ENCODE data around the gene XPA.

The XPA gene

GRCh38 chr9:97673922-97674321 lies 23.2 kb downstream of the XPA start:
- Histone ChIP-seq H3K9me3 (ENCODE audit: control insufficient read depth, insufficient read depth, low read length) (no peaks in the 10 kb centered on the region), H3K9ac (ENCODE audit: low read depth, low read length) (no peak overlapping the region), H3K27ac (ENCODE audit: low read depth, low read length) (no peak overlapping the region), H3K36me3 (ENCODE audit: control insufficient read depth, insufficient read depth, low read length) (peaks cover 80% of the 10 kb centered on the region), H3K27me3 (ENCODE audit: control insufficient read depth, insufficient read depth, low read length) (no peaks in the 10 kb centered on the region), H3K4me3 (ENCODE audit: low read depth, low read length) (no peak overlapping the region), H3K4me1 (ENCODE audit: control insufficient read depth, insufficient read depth, low read length) (no peaks in the 10 kb centered on the region)

DNA sequence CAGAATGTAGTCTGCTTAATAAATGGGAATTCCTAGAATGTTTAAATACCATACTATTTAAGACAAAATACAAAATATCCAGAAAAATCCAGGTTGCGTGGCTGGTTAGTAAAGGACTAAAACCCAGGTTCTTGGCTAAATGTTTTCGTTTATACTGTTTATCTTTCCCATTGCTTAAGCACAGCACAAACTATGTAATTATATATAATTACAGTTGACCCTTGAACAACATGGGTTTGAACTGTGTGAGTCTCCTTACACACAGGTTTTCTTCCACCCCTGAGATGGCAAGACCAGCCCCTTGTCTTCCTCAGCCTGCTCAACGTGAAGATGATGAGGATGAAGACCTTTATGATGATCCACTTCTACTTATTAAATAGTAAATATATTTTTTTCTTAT lies 24.7 kb downstream of the XPA start:
- Histone ChIP-seq H3K4me1 (ENCODE audit: control insufficient read depth, insufficient read depth, low read length) (no peaks in the 10 kb centered on the region), H3K27ac (ENCODE audit: low read depth, low read length) (no peak overlapping the region), H3K36me3 (ENCODE audit: control insufficient read depth, insufficient read depth, low read length) (peaks cover 95% of the 10 kb centered on the region), H3K27me3 (ENCODE audit: control insufficient read depth, insufficient read depth, low read length) (no peaks in the 10 kb centered on the region), H3K9me3 (ENCODE audit: control insufficient read depth, insufficient read depth, low read length) (no peaks in the 10 kb centered on the region), H3K4me3 (ENCODE audit: low read depth, low read length) (no peak overlapping the region), H3K9ac (ENCODE audit: low read depth, low read length) (no peak overlapping the region)

- H3K36me3 ChIP-seq (ENCODE audit: control insufficient read depth, insufficient read depth, low read length), result peaks cover 99% of the 10 kb centered on the region
These were observed 26.6 kb downstream of the XPA start for GRCh38 chr9:97670586-97670985.

DNA sequence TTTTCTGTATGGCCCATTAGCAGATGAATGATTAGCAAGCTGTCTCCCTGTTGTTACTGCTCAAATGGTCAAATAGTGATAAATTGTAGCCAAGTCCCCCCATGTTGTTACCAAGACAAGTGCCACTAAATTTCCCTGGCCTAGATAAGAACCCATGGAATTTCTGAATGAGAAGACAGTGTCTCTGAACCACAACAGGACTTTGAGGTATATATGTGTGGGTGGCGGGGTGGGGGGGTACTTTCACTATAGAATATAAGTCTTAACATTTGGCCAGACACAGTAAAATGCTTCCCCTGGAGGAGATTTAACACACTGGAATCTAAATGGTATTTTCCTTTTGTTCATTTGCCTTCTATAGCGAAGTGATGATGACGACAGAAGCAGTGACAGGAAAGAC lies 28.7 kb downstream of the XPA start:
- no peaks in the 10 kb centered on the region for H3K9me3 ChIP-seq (ENCODE audit: control insufficient read depth, insufficient read depth, low read length)
- H3K9ac ChIP-seq (ENCODE audit: low read depth, low read length), result no peak overlapping the region
- H3K27me3 ChIP-seq (ENCODE audit: control insufficient read depth, insufficient read depth, low read length), result no peaks in the 10 kb centered on the region
- H3K4me1 ChIP-seq (ENCODE audit: control insufficient read depth, insufficient read depth, low read length), result no peaks in the 10 kb centered on the region
- H3K27ac ChIP-seq (ENCODE audit: low read depth, low read length), result no peak overlapping the region
- peaks cover 97% of the 10 kb centered on the region for H3K36me3 ChIP-seq (ENCODE audit: control insufficient read depth, insufficient read depth, low read length)
- H3K4me3 ChIP-seq (ENCODE audit: low read depth, low read length), result no peak overlapping the region

More at GRCh38 chr9:97670586-97670985, 26.6 kb downstream of the XPA start:
- H3K4me3 ChIP-seq (ENCODE audit: low read depth, low read length), result no peak overlapping the region
- no peaks in the 10 kb centered on the region for H3K27me3 ChIP-seq (ENCODE audit: control insufficient read depth, insufficient read depth, low read length)
- H3K4me1 ChIP-seq (ENCODE audit: control insufficient read depth, insufficient read depth, low read length), result no peaks in the 10 kb centered on the region
- no peak overlapping the region for H3K27ac ChIP-seq (ENCODE audit: low read depth, low read length)
- H3K9me3 ChIP-seq (ENCODE audit: control insufficient read depth, insufficient read depth, low read length), result no peaks in the 10 kb centered on the region
- no peak overlapping the region for H3K9ac ChIP-seq (ENCODE audit: low read depth, low read length)

DNA sequence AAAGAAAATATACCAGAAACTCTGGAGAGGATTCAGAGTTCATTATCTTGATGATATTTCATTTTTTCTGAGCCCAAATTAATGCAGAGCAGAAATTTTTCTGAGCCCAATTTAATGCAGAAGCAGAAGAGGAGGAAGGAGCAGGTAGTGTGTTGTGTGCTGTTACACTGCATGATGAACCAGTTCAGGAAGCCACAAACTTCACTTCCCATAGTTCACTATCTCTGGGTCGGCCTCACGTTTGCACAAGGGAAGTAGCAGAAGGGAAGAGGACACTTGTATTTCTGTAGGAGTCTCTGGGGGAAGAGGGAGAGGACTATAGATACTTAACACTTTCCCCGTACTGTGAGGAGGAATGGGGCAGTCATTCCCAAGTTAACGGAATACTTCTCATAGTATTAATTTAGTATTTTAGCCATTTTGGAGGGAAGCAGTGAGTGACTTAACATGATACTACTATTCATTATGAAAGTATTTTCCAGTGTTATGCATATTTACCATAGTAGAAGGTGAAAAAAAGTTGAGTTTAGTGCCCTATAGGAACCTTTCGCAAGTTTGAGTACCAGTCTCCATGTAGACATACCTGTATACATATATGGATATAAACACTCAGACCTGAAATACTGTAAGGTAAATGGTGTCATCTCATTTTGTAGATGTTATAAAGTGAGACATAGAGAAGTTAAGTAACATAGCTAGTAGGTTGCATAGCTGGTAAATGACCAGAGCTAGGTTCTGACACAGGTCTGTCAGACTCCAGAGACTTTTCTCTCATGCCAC lies 30.0 kb downstream of the XPA start:
- Histone ChIP-seq H3K9me3 (ENCODE audit: control insufficient read depth, insufficient read depth, low read length) (no peaks in the 10 kb centered on the region), H3K27ac (ENCODE audit: low read depth, low read length) (no peak overlapping the region), H3K36me3 (ENCODE audit: control insufficient read depth, insufficient read depth, low read length) (peaks cover 96% of the 10 kb centered on the region), H3K27me3 (ENCODE audit: control insufficient read depth, insufficient read depth, low read length) (no peaks in the 10 kb centered on the region), H3K4me3 (ENCODE audit: low read depth, low read length) (no peak overlapping the region), H3K4me1 (ENCODE audit: control insufficient read depth, insufficient read depth, low read length) (no peaks in the 10 kb centered on the region), H3K9ac (ENCODE audit: low read depth, low read length) (no peak overlapping the region)

- Histone ChIP-seq H3K4me3 (ENCODE audit: low read depth, low read length) (no peak overlapping the region), H3K36me3 (ENCODE audit: control insufficient read depth, insufficient read depth, low read length) (peaks cover 96% of the 10 kb centered on the region), H3K27me3 (ENCODE audit: control insufficient read depth, insufficient read depth, low read length) (no peaks in the 10 kb centered on the region), H3K9me3 (ENCODE audit: control insufficient read depth, insufficient read depth, low read length) (no peaks in the 10 kb centered on the region), H3K4me1 (ENCODE audit: control insufficient read depth, insufficient read depth, low read length) (no peaks in the 10 kb centered on the region), H3K27ac (ENCODE audit: low read depth, low read length) (no peak overlapping the region), H3K9ac (ENCODE audit: low read depth, low read length) (no peak overlapping the region)
These were observed 31.4 kb downstream of the XPA start for GRCh38 chr9:97665742-97666141.

GRCh38 chr9:97660847-97661246 lies 36.3 kb downstream of the XPA start:
- H3K4me1 ChIP-seq (ENCODE audit: control insufficient read depth, insufficient read depth, low read length), result no peaks in the 10 kb centered on the region
- H3K9me3 ChIP-seq (ENCODE audit: control insufficient read depth, insufficient read depth, low read length), result no peaks in the 10 kb centered on the region
- no peak overlapping the region for H3K27ac ChIP-seq (ENCODE audit: low read depth, low read length)
- no peaks in the 10 kb centered on the region for H3K27me3 ChIP-seq (ENCODE audit: control insufficient read depth, insufficient read depth, low read length)
- peaks cover 94% of the 10 kb centered on the region for H3K36me3 ChIP-seq (ENCODE audit: control insufficient read depth, insufficient read depth, low read length)
- H3K9ac ChIP-seq (ENCODE audit: low read depth, low read length), result no peak overlapping the region
- H3K4me3 ChIP-seq (ENCODE audit: low read depth, low read length), result no peak overlapping the region

- Histone ChIP-seq H3K36me3 (ENCODE audit: control insufficient read depth, insufficient read depth, low read length) (peaks cover 95% of the 10 kb centered on the region), H3K27ac (ENCODE audit: low read depth, low read length) (no peak overlapping the region), H3K27me3 (ENCODE audit: control insufficient read depth, insufficient read depth, low read length) (no peaks in the 10 kb centered on the region), H3K9me3 (ENCODE audit: control insufficient read depth, insufficient read depth, low read length) (no peaks in the 10 kb centered on the region), H3K4me1 (ENCODE audit: control insufficient read depth, insufficient read depth, low read length) (no peaks in the 10 kb centered on the region), H3K9ac (ENCODE audit: low read depth, low read length) (no peak overlapping the region), H3K4me3 (ENCODE audit: low read depth, low read length) (no peak overlapping the region)
These were observed 36.8 kb downstream of the XPA start for GRCh38 chr9:97660340-97660739.

DNA sequence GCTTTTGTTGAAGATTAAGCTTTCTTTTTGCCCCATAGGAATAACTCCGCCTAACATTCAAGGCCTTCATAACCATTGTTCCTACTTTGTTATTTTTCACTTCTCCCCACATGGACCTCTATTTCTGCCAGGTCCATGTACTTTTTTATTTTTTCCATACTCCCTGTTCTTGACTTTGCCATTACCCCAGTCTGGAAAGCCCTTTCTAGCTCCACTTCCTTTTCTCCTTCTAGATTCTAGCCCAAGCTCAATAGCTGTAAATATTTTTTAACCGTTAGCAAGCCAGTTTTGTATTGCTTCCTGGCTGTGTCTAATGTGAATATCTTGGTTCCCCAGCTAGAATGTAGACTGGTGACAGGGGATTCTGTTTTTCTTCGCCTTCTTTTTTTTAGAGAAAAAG lies 37.4 kb downstream of the XPA start:
- H3K4me1 ChIP-seq (ENCODE audit: control insufficient read depth, insufficient read depth, low read length), result no peaks in the 10 kb centered on the region
- no peak overlapping the region for H3K4me3 ChIP-seq (ENCODE audit: low read depth, low read length)
- H3K27ac ChIP-seq (ENCODE audit: low read depth, low read length), result no peak overlapping the region
- H3K27me3 ChIP-seq (ENCODE audit: control insufficient read depth, insufficient read depth, low read length), result no peaks in the 10 kb centered on the region
- H3K36me3 ChIP-seq (ENCODE audit: control insufficient read depth, insufficient read depth, low read length), result peaks cover 95% of the 10 kb centered on the region
- H3K9me3 ChIP-seq (ENCODE audit: control insufficient read depth, insufficient read depth, low read length), result no peaks in the 10 kb centered on the region
- H3K9ac ChIP-seq (ENCODE audit: low read depth, low read length), result no peak overlapping the region

DNA sequence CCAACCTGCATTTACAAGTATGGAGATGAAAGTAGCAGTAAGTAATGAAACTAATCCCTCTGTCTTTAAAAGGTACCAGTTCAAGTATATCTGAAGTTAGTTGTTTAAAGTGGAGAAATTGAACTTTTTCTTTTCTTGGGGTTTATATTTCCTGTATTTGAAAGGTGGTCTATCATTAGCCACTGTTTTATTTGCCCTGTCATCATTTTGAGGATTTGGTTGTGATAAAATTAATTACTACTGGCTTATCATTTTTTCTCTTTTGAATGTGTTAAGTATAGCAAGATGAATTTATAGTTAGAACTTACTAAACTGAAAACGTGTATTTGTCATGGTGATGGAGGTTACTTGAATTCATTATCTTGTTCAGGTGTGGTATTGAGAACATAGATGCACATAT lies 38.4 kb downstream of the XPA start:
- Histone ChIP-seq H3K27ac (ENCODE audit: low read depth, low read length) (no peak overlapping the region), H3K27me3 (ENCODE audit: control insufficient read depth, insufficient read depth, low read length) (no peaks in the 10 kb centered on the region), H3K4me1 (ENCODE audit: control insufficient read depth, insufficient read depth, low read length) (no peaks in the 10 kb centered on the region), H3K36me3 (ENCODE audit: control insufficient read depth, insufficient read depth, low read length) (peaks cover 95% of the 10 kb centered on the region), H3K9ac (ENCODE audit: low read depth, low read length) (no peak overlapping the region), H3K4me3 (ENCODE audit: low read depth, low read length) (no peak overlapping the region), H3K9me3 (ENCODE audit: control insufficient read depth, insufficient read depth, low read length) (no peaks in the 10 kb centered on the region)

DNA sequence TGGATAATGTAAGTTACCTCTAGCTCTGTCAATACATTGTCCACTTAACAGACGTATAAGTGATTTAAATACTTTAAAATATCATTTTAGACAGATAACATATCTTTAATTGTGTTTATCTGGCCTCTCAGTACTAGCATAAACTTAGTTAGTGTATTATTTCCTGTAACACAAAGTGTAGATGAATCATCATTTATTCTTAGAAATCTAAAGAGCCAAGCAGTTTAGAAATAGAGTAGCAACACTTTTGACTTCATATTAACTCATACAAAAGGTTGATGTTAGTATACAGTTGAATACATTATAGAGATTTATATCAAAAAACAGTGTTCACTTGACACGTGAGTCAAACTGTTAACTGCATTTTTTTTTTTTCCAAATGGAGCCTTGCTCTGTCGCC lies 45.5 kb downstream of the XPA start:
- Histone ChIP-seq H3K27ac (ENCODE audit: low read depth, low read length) (no peak overlapping the region), H3K4me1 (ENCODE audit: control insufficient read depth, insufficient read depth, low read length) (no peaks in the 10 kb centered on the region), H3K27me3 (ENCODE audit: control insufficient read depth, insufficient read depth, low read length) (no peaks in the 10 kb centered on the region), H3K4me3 (ENCODE audit: low read depth, low read length) (no peak overlapping the region), H3K9ac (ENCODE audit: low read depth, low read length) (no peak overlapping the region), H3K9me3 (ENCODE audit: control insufficient read depth, insufficient read depth, low read length) (no peaks in the 10 kb centered on the region), H3K36me3 (ENCODE audit: control insufficient read depth, insufficient read depth, low read length) (peaks cover 98% of the 10 kb centered on the region)
